Smooth muscle cell (in vitro differentiated cells): ENCODE results near the gene PDAP1. TPM values are rescaled to one million over a fixed set of nuclear protein-coding genes. Genes with fewer than 3 reads are reported as not detected.

Source experiments
- DNase-seq: peaks from one replicate; lab custom pipeline; 2025; ENCODE audit not compliant: unreplicated experiment; lab: John Stamatoyannopoulos, UW
- H2AFZ ChIP-seq: fragments of 200-600 bp; sonication (generic); 2 replicates; pipeline ENCODE4 v1.6.0; 2016; ENCODE audit warnings: antibody characterized with exemption, low read depth, mild to moderate bottlenecking
- H3F3A ChIP-seq: fragments of 200-600 bp; sonication (generic); 2 replicates; pipeline ENCODE4 v1.6.0; 2017; ENCODE audit warnings: antibody characterized with exemption, low read depth
- H3K27ac ChIP-seq: fragments of 200-600 bp; sonication (generic); 2 replicates; pipeline ENCODE4 v1.5.1; 2016; ENCODE audit warnings: low read depth, mild to moderate bottlenecking
- H3K27me3 ChIP-seq: fragments of 200-600 bp; sonication (generic); 2 replicates; pipeline ENCODE4 v1.6.1; 2016; ENCODE audit warnings: low read depth, mild to moderate bottlenecking
- H3K36me3 ChIP-seq: fragments of 200-600 bp; sonication (generic); 2 replicates; pipeline ENCODE4 v1.5.1; 2016; ENCODE audit warnings: low read depth
- H3K4me1 ChIP-seq: fragments of 200-600 bp; sonication (generic); 2 replicates; pipeline ENCODE4 v1.5.1; 2016; ENCODE audit warnings: low read depth
- H3K4me2 ChIP-seq: fragments of 200-600 bp; sonication (generic); 2 replicates; pipeline ENCODE4 v1.6.0; 2016; ENCODE audit warnings: mild to moderate bottlenecking
- H3K4me3 ChIP-seq: fragments of 200-600 bp; sonication (generic); 2 replicates; pipeline ENCODE4 v1.5.1; 2016; ENCODE audit warnings: mild to moderate bottlenecking
- H3K79me2 ChIP-seq: fragments of 200-600 bp; sonication (generic); 2 replicates; pipeline ENCODE4 v1.6.0; 2016; ENCODE audit warnings: low read depth, mild to moderate bottlenecking
- H3K9ac ChIP-seq: fragments of 200-600 bp; sonication (generic); 2 replicates; pipeline ENCODE4 v1.6.0; 2016; ENCODE audit warnings: low read depth
- H3K9me3 ChIP-seq: fragments of 200-600 bp; sonication (generic); replicated peaks from 2 replicates; pipeline ENCODE4 v1.5.1; 2016; ENCODE audit warnings: low read depth
- H4K20me1 ChIP-seq: fragments of 200-600 bp; sonication (generic); 2 replicates; pipeline ENCODE4 v1.6.0; 2016; ENCODE audit warnings: low read depth
- WGBS: methylation state at CpG from one replicate; pipeline ENCODE4 v1.1.7; 2016; ENCODE audit warnings: low lambda C conversion rate; 5-methylcytosine and 5-hydroxymethylcytosine counted together
- polyA plus RNA-seq: library from polyadenylated mRNA; unstranded; fragments of >200 nt; fragmentation: Nextera tagmentation; extraction: Ambion mirVana; gene quantifications from 2 replicates; pipeline ENCODE4 v1.2.1, GENCODE V29; 2016
- total RNA-seq: library from RNA; depleted of rRNA; stranded (reverse); fragments of >200 nt; gene quantifications from 2 replicates; pipeline ENCODE4 v1.2.3, GENCODE V29; 2014
- TF ChIP-seq, protein P1 (sequence below): fragments of 200-600 bp; sonication (generic); IDR thresholded peaks from 2 replicates; pipeline ENCODE4 v1.5.1; 2017; ENCODE audit warnings: borderline replicate concordance, mild to moderate bottlenecking, antibody characterized with exemption; ENCODE audit not compliant: insufficient read depth, poor library complexity, severe bottlenecking

PDAP1 gene
- total and polyA plus RNA-seq, 2 experiments from 2014 or later = 77.3 to 89.4 TPM

DNA sequence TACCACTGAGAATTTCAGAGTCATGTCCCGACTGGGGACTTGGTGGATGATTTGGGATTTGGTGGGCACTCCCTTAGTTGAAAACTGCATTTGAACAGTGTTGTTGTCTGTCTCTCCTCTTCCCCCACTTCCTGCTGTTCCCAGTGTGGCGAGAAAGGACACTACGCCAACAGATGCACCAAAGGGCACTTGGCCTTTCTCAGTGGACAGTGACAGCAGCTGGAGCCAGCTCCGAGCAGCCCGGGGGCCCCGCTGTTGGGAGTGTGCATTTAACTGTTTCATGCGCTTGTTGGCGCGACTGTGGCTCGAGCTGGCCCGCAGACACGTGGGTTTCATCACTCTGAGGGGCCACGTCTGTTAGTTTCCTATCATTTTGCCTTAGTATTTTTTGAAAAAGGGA lies 47.9 kb upstream of the PDAP1 start:
- no peaks in the 10 kb centered on the region for H3K36me3 ChIP-seq
- WGBS = 93% methylated on average over 13 of the region's 13 CpGs

DNA sequence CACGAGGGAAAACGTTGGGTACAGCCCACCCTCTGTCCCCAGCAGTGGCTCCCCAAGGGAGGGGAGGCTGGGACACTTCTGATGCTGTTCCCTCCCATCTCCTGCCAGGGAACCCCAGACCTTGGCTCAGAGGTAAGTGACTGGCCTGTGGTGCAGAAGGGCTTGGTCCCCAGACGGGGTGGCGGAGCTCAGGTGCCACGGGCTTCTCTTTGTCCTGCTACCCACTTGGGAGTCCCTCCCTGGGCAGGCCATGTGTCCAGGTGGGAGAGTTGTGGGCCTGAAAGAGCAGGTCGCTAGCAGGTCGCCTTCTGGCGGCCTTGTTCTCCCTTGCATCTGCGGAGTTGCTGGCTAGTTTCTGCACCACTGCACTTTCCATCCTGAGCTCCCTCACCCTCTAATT lies 47.5 kb upstream of the PDAP1 start:
- no peak overlapping the region for H3K4me2 ChIP-seq

More for the DNA sequence above, 47.9 kb upstream of the PDAP1 start:
- TF ChIP-seq, protein P1, sequence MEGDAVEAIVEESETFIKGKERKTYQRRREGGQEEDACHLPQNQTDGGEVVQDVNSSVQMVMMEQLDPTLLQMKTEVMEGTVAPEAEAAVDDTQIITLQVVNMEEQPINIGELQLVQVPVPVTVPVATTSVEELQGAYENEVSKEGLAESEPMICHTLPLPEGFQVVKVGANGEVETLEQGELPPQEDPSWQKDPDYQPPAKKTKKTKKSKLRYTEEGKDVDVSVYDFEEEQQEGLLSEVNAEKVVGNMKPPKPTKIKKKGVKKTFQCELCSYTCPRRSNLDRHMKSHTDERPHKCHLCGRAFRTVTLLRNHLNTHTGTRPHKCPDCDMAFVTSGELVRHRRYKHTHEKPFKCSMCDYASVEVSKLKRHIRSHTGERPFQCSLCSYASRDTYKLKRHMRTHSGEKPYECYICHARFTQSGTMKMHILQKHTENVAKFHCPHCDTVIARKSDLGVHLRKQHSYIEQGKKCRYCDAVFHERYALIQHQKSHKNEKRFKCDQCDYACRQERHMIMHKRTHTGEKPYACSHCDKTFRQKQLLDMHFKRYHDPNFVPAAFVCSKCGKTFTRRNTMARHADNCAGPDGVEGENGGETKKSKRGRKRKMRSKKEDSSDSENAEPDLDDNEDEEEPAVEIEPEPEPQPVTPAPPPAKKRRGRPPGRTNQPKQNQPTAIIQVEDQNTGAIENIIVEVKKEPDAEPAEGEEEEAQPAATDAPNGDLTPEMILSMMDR = no peak
- Histone ChIP-seq H3F3A (peaks cover 8% of the 10 kb centered on the region), H3K4me2 (no peak overlapping the region), H3K9ac (no peak overlapping the region), H3K79me2 (peaks cover 27% of the 10 kb centered on the region), H3K27me3 (no peaks in the 10 kb centered on the region), H3K27ac (no peak overlapping the region), H3K4me3 (no peak overlapping the region), H2AFZ (no peak overlapping the region), H3K4me1 (no peaks in the 10 kb centered on the region), H3K9me3 (no peaks in the 10 kb centered on the region), H4K20me1 (peaks cover 49% of the 10 kb centered on the region)
- DNase-seq = no peak

DNA sequence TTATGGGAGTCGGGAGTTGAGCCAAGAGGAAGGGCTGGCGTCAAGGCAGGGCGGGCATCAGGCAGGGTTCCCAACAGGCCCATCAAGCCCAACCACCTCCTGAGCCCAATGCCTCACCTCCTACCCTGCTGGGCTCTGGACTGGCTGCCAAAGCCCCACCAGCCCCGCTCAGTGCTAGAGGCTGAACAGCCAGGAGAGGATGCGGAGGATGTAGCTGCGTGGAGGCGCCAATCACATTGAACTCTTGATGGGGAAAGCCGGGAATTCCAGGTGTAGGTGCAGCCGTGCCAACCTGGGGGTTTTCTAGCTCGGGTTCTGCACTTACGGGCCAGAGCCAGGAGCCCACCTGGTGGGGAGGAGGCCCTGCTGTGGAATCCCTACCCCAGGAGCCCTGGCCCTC lies 44.7 kb upstream of the PDAP1 start:
- 99% methylated on average over 11 of the region's 11 CpGs for WGBS
- no peak overlapping the region for H2AFZ ChIP-seq
- no peak overlapping the region for H3K9ac ChIP-seq
- peaks cover 6% of the 10 kb centered on the region for H3F3A ChIP-seq
- no peaks in the 10 kb centered on the region for H3K4me1 ChIP-seq
- no peaks in the 10 kb centered on the region for H3K36me3 ChIP-seq
- TF ChIP-seq, protein P1 = no peak
- no peak overlapping the region for H3K4me3 ChIP-seq
- H3K27me3 ChIP-seq = no peaks in the 10 kb centered on the region
- H3K79me2 ChIP-seq = no peaks in the 10 kb centered on the region
- no peak overlapping the region for H3K4me2 ChIP-seq
- no peaks in the 10 kb centered on the region for H3K9me3 ChIP-seq
- no peak overlapping the region for H3K27ac ChIP-seq
- no peak for DNase-seq
- peaks cover 36% of the 10 kb centered on the region for H4K20me1 ChIP-seq

More for the DNA sequence above, 47.5 kb upstream of the PDAP1 start:
- Histone ChIP-seq H3K79me2 (peaks cover 23% of the 10 kb centered on the region), H3K27me3 (no peaks in the 10 kb centered on the region), H3K36me3 (no peaks in the 10 kb centered on the region), H2AFZ (no peak overlapping the region), H3K27ac (no peak overlapping the region), H3K4me1 (no peaks in the 10 kb centered on the region), H3F3A (peaks cover 8% of the 10 kb centered on the region), H3K4me3 (no peak overlapping the region), H3K9me3 (no peaks in the 10 kb centered on the region), H4K20me1 (peaks cover 47% of the 10 kb centered on the region), H3K9ac (no peak overlapping the region)
- no peak for DNase-seq
- TF ChIP-seq, protein P1 = no peak
- 94% methylated on average over 9 of the region's 9 CpGs for WGBS

DNA sequence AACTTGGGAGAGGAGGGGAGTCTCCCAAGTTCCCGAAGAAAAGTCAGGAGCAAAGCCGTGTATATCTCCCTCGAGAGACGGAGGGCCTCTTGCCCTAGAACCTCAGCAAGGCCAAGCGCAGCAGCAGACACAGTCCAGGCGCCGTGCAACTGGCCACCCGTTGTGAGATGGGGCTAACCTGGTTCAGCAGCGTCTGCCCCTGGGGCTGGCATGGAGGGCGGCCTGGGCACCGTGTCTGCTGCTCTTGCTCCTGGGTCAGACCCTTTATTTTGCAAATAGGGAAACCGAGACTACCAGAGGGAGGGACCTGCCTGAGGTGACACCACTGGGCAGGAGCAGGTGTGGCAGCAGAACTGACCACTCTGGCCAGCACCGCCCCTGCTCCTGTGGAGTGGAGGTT lies 44.1 kb upstream of the PDAP1 start:
- DNase-seq = no peak
- Histone ChIP-seq H3K4me1 (no peaks in the 10 kb centered on the region), H3K27me3 (no peaks in the 10 kb centered on the region), H2AFZ (no peak overlapping the region), H3K79me2 (no peaks in the 10 kb centered on the region), H3K4me2 (no peak overlapping the region), H3K27ac (no peak overlapping the region), H3F3A (peaks cover 6% of the 10 kb centered on the region), H3K4me3 (no peak overlapping the region), H3K9me3 (no peaks in the 10 kb centered on the region), H3K9ac (no peak overlapping the region), H4K20me1 (peaks cover 31% of the 10 kb centered on the region), H3K36me3 (peaks cover 5% of the 10 kb centered on the region)
- TF ChIP-seq, protein P1 = no peak
- WGBS = 98% methylated on average over 13 of the region's 13 CpGs
